Measurements from ENCODE around the gene FAM161A.
"Not testable (repeated sequence)": the region's sequence is repeated elsewhere in the genome, so short reads cannot be mapped to it uniquely, and the experiment has no call there.

Gene FAM161A, protein sequence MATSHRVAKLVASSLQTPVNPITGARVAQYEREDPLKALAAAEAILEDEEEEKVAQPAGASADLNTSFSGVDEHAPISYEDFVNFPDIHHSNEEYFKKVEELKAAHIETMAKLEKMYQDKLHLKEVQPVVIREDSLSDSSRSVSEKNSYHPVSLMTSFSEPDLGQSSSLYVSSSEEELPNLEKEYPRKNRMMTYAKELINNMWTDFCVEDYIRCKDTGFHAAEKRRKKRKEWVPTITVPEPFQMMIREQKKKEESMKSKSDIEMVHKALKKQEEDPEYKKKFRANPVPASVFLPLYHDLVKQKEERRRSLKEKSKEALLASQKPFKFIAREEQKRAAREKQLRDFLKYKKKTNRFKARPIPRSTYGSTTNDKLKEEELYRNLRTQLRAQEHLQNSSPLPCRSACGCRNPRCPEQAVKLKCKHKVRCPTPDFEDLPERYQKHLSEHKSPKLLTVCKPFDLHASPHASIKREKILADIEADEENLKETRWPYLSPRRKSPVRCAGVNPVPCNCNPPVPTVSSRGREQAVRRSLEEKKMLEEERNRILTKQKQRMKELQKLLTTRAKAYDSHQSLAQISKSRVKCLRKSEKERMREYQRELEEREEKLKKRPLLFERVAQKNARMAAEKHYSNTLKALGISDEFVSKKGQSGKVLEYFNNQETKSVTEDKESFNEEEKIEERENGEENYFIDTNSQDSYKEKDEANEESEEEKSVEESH

DNA sequence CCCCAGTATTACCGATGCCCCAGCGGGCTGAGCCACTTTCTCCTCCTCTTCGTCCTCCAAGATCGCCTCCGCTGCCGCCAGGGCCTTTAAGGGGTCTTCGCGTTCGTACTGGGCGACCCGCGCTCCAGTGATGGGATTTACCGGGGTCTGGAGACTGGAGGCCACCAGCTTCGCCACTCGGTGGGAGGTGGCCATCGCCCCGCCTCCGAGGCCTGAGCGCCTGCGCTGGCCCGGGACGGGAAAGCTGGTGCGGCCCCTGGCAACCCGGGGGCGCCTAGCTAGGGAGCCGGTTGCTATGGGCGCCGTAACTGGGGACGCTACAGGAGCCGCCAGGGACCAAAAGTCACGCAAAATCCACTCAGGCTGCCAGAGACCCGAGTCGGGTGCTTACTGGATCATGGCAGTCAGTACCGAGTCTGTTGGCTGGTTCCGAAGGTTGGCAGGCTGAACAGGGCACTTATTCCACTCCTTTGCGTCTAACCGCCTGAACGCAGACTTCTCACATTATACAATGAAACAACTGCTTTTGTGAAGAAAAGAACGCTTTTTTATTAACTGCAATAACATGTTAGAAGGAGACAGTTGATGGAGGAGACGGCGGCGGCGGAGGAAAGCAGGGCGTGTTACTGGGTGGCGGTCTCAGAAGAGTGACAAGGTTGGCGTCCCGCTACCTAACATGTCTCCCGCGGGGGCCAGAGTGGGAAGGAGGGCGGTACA is at the start of gene FAM161A:
FAM161A (minus strand) TSS at position 214 of the 717 bp plus-strand sequence; CDS start at position 195, 19 bp downstream.
- DNase-seq, result peak; percentile 86 to 99 (median 88)
- intact Hi-C loops (cut with DNase I), result loop anchor here (2.0 to 10.0 kb wide), 4 partner anchors 35 to 319 kb away; partner anchors contain the start of genes CCT4 and XPO1

DNA sequence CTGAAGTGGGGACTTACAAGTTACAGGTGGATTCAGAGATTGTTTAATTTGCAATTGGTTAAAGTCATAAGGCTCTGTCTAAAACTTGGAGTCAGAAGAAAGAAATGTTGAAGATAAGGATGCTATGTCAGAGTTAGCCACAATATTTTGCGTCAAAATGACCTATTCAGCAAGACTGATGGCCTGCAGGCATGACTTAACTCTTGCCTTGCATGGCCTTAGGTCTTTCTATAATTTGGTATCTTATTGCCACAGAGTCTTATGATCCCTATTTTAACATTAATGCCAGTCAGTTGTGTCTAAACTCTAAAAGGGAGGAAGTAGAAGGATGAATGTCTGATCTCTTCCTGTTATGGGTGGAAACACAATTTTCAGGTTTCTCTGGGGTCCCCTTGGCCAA is 46.4 kb upstream of the FAM161A start:
- intact Hi-C loops (cut with DNase I), result loop anchor here (10.0 kb wide), 1 partner anchor 295 kb away; the partner anchor contains the start of gene B3GNT2
- no peak for DNase-seq

DNA sequence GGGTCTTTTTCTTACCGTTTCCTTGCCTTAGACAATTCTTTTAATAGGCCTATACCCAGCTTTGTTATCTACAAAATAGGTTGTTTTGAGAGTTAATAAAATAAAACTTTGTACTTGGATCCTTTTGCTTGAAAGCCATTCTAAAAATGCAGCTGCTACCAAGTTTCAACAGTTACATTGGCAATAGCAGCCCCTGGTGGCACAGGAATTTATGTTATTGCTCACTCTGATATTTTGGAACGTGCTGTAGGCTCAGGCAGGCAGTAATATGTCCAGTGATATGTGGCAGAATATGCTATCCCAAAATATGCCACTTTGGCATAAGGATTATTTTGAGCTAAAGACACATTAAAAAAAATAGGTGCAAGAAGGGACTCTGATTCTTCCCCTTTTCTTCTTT is 45.0 kb upstream of the FAM161A start:
- intact Hi-C loops (cut with DNase I), result no loop called here
- DNase-seq, result peak in 2 of 10 donors; percentile 13 to 18

DNA sequence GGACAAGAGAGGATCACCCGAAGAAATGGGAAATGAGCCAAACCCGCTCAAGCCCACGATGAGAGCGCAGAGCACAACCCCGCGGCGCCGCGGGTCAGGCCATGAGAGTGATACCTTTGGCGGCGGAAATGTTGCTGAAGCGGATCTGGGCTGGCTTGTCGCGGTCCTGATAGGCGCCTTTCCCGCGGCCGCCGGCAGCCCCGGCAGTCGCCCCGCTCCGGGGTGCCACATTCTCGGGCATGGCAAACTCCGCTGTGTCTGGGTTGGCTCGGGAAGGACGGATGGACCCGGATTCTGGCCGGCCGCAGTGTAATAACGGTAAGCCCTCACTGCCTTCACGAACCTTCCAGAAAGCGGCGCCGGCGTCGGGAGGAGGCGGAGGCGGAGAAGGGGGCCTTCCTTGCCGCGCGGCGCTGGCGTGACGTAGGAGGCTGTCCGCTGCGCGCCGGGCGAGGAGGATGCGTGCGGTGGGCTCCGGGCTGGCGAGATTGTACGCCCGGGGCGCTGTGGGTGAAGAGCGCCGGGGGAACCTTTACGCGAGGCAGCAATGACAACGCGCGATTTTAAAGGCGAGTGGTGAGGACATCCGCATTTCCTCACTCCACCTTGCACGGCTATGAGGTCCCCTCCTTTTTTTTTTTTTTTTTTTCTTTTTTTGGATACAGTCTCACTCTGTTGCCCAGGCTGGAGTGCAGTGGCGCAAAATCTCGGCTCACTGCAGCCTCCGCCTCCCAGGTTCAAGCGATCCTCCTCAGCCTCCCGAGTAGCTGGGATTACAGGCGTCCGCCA is 34.6 kb upstream of the FAM161A start, which contains the start of gene CCT4:
CCT4 (minus strand) TSS at position 390 of the 789 bp plus-strand sequence; CDS start at position 241, 149 bp downstream.
- intact Hi-C loops (cut with DNase I), result loop anchor here (2.0 kb wide), 1 partner anchor 34 kb away; the partner anchor contains the start of gene FAM161A
- peak; percentile 81 to 98 (median 88) for DNase-seq

DNA sequence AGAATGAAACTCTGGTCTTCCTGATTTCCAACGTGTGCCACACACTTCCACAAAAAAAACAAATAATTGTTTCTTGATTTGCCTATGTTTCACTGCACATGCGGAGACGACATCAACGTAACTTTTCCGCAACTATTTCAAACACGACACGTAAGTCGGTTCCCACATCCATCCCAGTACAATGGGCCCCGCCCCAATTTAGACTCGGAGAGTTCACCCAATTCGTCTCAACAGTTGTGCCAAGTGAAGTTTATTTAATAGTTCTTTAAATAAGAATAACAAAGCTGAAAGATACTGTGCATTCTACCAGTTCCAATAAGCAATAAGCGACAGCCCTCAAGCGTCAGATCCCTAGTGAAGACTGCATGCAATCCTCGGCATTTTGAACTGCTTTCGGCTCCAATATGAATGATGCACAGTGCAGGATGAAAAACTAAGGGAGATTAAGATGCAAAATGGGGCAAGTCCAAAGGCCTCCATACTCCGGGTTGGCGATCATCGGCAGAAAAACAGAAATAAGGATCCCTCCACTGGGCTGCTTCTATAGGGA is 33.9 kb upstream of the FAM161A start:
- intact Hi-C loops (cut with DNase I), result loop anchor here (2.0 kb wide), 1 partner anchor 33 kb away; the partner anchor contains the start of gene FAM161A
- DNase-seq, result peak in 1 of 10 donors; percentile 6

DNA sequence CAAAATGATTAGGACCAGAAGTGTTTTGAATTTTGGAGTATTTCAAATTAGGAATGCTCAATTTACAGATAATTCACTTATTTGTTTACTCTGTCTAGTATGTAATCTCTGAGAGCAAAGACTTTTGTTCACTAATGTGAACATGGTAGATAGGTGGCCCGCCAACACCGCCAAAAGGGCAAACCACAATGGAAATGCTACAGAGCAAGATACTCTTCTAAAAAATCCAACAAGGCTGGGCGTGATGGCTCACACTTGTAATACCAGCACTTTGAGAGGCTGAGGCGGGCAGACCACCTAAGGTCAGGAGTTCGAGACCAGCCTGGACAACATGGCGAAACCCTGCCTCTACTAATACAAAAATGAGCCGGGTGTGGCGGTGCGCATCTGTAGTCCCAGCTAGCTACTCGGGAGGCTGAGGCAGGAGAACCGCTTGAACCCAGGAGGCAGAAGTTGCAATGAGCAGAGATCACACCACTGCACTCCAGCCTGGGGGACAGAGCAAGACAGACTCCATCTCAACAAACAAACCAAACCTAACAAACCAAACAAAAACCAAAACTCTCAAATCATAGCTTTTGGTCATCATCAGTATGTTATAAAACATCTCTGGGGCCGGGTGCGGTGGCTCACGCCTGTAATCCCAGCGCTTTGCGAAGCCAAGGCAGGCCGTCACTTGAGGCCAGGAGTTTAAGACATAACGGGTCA is 32.2 kb upstream of the FAM161A start:
- intact Hi-C loops (cut with DNase I), result no loop called here
- DNase-seq, result no peak

DNA sequence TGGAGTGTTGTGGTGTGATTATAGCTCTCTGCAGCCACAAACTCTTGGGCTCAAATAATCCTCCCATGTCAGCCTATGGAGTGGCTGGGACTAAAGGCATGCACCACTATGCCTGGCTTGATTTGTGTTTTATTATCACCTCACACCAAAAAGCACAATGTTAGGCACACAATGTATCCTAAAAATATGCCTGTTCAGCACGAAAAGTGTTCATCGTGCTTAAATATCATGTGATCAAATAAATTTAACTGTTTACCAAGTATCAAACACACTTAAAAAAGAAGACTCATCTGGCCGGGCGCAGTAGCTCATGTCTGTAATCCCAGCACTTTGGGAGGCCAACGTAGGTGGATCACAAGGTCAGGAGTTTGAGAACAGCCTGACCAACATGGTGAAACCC is 29.0 kb upstream of the FAM161A start:
- no peak for DNase-seq
- intact Hi-C loops (cut with DNase I), result no loop called here

DNA sequence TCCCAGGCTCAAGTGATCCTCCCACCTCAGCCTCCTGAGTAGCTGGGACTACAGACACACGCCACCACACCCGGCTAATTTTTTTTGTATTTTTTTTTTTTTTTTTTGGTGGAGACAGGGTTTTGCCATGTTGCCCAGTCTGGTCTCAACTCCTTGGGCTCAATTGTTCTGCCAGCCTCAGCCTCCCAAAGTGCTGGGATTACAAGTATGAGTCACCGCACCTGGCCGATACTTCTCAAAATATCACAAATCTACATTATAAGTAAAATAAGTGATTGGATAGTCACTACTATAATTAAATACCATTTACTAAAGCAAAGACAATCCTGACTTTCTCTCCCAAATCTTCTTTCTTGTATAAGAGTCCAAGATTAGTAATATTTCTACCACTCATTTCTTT is 25.5 kb upstream of the FAM161A start:
- DNase-seq; intact Hi-C loops (cut with DNase I): not testable (repeated sequence)

DNA sequence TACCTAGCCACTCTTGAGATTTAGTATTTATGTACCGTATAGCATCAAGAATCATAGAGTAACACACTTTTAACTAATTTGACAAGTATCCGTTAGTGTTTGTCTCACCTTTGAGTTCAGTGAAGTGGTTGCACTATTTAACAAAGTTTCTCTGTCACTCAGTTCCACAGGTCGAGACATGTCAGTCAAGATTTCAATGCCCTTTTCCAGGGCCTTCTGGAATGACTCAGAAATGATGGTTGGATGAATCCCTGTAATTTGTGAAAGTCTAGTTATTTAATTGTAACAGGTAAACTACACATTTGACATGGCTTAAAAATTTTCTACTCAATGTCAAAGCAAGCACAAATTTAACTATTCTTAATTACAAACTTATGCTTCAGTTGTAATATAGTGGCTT is 24.9 kb upstream of the FAM161A start:
- DNase-seq, result no peak
- intact Hi-C loops (cut with DNase I), result no loop called here

DNA sequence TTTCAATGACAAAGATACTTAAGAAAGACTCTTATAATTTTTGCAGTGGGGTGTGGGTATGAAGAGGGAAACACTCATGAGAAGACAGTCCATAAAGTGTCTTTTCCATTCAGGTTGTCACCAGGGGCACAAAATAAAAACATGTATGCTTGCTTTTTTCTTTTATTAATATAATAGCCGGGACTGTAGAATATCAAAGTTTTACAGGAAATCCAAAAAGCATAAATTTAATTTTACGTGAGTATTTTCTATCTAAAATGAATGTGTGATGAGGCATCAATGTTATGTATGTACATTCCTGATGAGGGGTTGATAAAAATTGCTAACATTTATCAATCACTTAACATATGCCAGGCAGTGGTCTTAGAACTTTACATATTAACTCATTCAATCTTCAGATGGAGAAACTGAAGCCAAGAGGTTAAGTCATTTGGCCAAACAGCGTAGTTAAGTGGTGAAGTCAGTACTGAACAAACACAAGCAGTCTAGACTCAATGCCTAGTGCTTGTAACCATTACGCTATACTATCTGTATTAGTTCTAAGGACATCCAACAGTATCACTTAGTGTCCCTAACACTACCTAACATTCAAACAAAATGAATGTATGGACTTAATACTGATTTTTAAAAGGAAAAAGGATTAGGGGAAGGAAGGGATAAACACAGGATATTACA is 23.8 kb upstream of the FAM161A start:
- DNase-seq, result no peak
- intact Hi-C loops (cut with DNase I), result no loop called here

DNA sequence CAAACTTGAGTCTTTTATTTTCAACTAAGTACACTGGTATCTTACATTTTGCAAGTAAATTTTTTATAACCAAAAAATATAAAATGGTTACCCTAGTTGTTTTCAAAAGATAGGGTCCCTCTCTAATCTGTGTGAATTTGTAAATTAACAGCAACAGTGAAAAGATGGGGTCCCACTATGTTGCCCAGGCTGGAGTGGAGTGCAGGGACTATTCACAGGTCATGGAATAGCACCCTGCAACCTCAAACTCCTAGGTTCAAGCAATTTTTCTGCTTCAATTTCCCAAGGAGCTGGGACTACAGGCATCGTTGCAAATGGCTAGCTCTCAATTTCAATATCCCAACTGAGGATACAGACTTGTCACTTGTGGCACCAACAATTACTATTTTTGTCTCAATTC is 22.5 kb upstream of the FAM161A start:
- DNase-seq, result no peak
- intact Hi-C loops (cut with DNase I), result no loop called here

DNA sequence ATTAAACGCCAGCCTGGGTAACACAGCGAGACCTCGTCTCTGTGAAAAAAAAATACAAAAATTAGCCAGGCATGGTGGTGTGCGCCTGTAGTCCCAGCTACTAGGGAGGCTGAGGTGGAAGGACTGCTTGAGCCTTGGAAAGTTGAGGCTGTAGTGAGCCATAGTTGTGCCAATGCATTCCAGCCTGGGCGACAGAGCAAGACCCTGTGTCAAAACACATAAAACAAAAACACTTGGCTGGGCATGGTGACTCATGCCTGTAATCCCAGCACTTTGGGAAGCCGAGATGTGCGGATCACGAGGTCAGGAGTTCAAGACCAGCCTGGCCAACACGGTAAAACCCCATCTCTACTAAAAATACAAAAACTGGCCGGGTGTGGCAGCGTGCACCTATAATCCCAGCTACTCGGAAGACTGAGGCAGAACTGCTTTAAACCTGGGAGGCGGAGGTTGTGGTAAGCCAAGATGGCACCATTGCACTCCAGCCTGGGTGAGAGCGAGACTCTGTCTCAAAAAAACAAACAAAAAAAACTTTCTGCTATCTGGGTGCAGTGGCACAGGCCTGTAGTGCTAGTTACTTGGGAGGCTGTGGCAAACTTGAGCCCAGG is 12.7 kb upstream of the FAM161A start:
- DNase-seq; intact Hi-C loops (cut with DNase I): not testable (repeated sequence)

DNA sequence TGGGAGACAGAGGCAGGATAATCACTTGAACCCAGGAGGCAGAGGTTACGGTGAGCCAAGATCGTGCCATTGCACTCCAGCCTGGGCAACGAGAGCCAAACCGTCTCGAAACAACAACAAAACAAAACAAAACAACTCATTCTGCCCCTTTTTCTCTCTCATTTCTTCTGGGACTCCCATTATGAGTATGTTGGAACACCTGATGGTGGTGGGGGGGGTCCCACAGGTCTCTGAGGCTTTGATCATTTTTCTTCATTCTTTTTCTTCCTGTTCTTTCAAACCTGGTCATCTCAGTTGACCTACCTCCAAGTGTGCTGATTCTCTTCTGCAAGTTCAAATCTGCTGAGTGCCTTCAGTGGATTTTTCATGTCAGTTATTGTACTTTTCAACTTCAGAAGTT is 8.2 kb upstream of the FAM161A start:
- DNase-seq, result no peak
- intact Hi-C loops (cut with DNase I), result no loop called here

DNA sequence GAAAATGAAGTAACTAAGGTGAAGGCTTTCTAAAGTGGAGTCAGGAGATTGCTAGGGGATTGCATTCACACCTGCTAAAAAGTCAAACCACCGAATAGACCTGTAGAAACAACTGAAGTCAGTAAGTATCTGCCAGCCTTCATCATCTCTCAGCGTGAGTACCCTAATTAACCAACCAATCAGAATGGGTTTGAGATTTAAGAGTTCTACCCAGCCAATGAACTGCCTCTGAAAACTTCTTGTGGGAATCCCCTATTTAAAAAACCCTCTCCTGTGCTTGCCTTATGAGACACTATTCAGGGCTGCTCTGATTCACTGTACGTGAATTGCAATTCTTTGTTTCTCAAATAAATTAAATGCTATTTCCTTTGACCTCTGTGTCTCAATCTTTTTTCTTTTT is 3.4 kb upstream of the FAM161A start:
- no peak for DNase-seq
- intact Hi-C loops (cut with DNase I), result loop anchor here (10.0 kb wide), 2 partner anchors 92 to 322 kb away; partner anchors contain the start of gene XPO1

DNA sequence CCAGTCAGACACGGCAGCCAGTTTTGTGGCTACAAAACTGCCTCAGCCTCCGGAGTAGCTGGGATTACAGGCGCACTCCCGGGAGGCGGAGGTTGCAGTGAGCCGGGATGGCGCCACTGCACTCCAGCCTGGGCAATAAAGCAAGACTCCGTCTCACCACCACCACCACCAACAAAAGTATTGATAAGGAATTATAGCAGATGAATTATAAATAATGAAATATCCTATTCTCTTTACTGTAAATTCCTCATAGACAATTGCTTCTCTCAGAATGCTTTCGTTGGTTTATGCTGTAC is 1.4 kb upstream of the FAM161A start:
- intact Hi-C loops (cut with DNase I), result loop anchor here (2.0 to 10.0 kb wide), 3 partner anchors 34 to 320 kb away; partner anchors contain the start of genes CCT4 and XPO1
- peak in 7 of 10 donors; percentile 16 to 91 (median 51) for DNase-seq

DNA sequence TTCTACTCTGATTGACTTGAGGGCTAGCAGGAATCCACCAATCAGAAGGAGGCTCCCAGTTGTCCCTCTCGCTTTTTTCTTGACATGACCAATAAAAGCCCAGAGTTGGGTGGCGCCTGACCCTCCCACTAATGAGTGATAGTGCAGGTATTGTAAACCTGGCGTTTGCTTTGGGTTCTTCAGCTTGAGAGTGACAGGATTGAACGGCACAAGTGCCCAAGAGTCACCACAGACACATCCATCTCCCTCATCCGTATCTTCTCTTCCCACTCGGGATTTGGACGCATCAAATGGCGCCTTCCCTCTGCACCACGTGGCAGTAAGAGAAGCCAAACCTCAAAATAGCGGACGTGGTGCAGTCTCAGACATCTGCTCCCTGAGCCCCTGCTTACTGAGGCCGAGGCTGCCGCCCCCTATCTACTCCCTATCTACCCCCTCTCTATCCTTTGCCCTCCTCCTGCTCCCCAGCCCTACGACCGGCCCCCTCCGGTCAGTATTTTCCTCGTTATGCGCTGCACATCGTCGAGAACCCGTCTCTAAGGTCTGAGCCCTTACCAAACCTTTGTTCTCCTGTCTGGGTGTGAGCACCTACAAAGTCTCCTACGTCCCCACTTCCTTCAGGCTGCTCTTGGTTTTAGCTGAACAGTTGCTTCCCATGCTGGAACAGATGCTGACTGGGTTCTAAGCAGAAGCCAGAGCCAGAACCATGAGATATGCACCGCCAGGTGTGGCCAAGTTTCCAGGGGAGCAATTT is 881 bp upstream of the FAM161A start:
- intact Hi-C loops (cut with DNase I), result loop anchor here (2.0 to 10.0 kb wide), 4 partner anchors 34 to 320 kb away; partner anchors contain the start of genes CCT4 and XPO1

More for the DNA sequence above, 881 bp upstream of the FAM161A start:
- peak in 8 of 10 donors; percentile 80 to 98 (median 89) for DNase-seq

All from posterior cingulate gyrus (tissue), 11 donors.